Fibroblast of lung (primary cell): ENCODE results near the gene NCAPD2.

Source experiments
- CTCF ChIP-seq, 2 donors: IDR thresholded peaks in 1 of 2; conservative IDR thresholded peaks in 1 of 2; 1 replicate in 1 of 2; 2 replicates in 1 of 2; pipeline ENCODE4 v1.5.1; 2011 to 2012; ENCODE audit warnings: low read length in 2 of 2, control low read depth in 1 of 2, inconsistent platforms in 1 of 2, low read depth in 1 of 2, mild to moderate bottlenecking in 1 of 2
- EZH2 ChIP-seq: IDR thresholded peaks from 2 replicates; pipeline ENCODE4 v1.5.1; 2012; ENCODE audit warnings: low read length, control low read depth, mild to moderate bottlenecking; ENCODE audit errors: missing control alignments

GRCh38 chr12:6468283-6468575 is 25.7 kb upstream of the NCAPD2 start:
- TF ChIP-seq CTCF (conservative IDR thresholded peaks at IDR 0.05 in 1 of 2, IDR thresholded peaks at IDR 0.05 in 1 of 2; ENCODE audit: low read depth in 1 of 2, low read length in 2 of 2) (no peak), EZH2 (no peak)
